GM20000 (cell line): ENCODE measurements around the gene TOMM40.

Experiments
- DNase-seq: peaks from one replicate; pipeline ENCODE4 v3.0.0; 2012; ENCODE audit warnings: low spot score
- CTCF ChIP-seq: IDR thresholded peaks from 2 replicates; pipeline ENCODE4 v1.5.1; 2012; ENCODE audit warnings: mild to moderate bottlenecking, control low read depth; ENCODE audit errors: extremely low read depth, missing control alignments

TOMM40 gene

GRCh38 chr19:44891016-44891882 lies at the start of gene TOMM40:
Gene TOMM40 (plus strand): TSS chr19:44891254. CDS start chr19:44891416, 162 bp downstream.
- no peak for TF ChIP-seq CTCF
- peak; percentile 100 for DNase-seq

- TF ChIP-seq CTCF, result no peak
- no peak for DNase-seq
Observed at GRCh38 chr19:44845286-44845611, 45.8 kb upstream of the TOMM40 start.

- TF ChIP-seq CTCF, result peak; percentile 48
- peak; percentile 100 for DNase-seq
Observed at GRCh38 chr19:44845612-44846454, 45.2 kb upstream of the TOMM40 start, which contains the start of gene NECTIN2. Gene NECTIN2 (plus strand): TSS chr19:44846297. CDS start chr19:44846526, 229 bp downstream.

GRCh38 chr19:44846455-44847143 lies 44.5 kb upstream of the TOMM40 start:
- DNase-seq, result no peak
- TF ChIP-seq CTCF, result no peak

GRCh38 chr19:44847144-44848035 lies 43.7 kb upstream of the TOMM40 start:
- TF ChIP-seq CTCF, result no peak
- DNase-seq, result no peak

- no peak for DNase-seq
- no peak for TF ChIP-seq CTCF
Observed at GRCh38 chr19:44848036-44848811, 42.8 kb upstream of the TOMM40 start.
